Endodermal cell (in vitro differentiated cells): Measurements from ENCODE around the gene DDX28. TPM values are rescaled to one million over a fixed set of nuclear protein-coding genes. Genes with fewer than 3 reads are reported as not detected.

Experiments used
- DNase-seq: peaks from one replicate; pipeline ENCODE4 v3.0.0-alpha.2; 2017
- H3K27ac ChIP-seq: 2 replicates; pipeline ENCODE4 v1.5.1; 2013; ENCODE audit warnings: mild to moderate bottlenecking, low read depth, low read length, moderate library complexity
- H3K27me3 ChIP-seq: 2 replicates; pipeline ENCODE4 v1.6.1; 2013; ENCODE audit warnings: mild to moderate bottlenecking, low read length, moderate library complexity; ENCODE audit not compliant: insufficient read depth, control insufficient read depth, poor library complexity, severe bottlenecking
- H3K36me3 ChIP-seq: 2 replicates; pipeline ENCODE4 v1.7.0; 2013; ENCODE audit warnings: mild to moderate bottlenecking, low read length, moderate library complexity; ENCODE audit not compliant: control insufficient read depth, insufficient read depth
- H3K4me1 ChIP-seq: one replicate; pipeline ENCODE4 v1.7.0; 2013; ENCODE audit warnings: low read length; ENCODE audit not compliant: control insufficient read depth, insufficient read depth
- H3K4me3 ChIP-seq: 2 replicates; pipeline ENCODE4 v1.5.1; 2013; ENCODE audit warnings: mild to moderate bottlenecking, low read length, moderate library complexity
- H3K9ac ChIP-seq: 2 replicates; pipeline ENCODE4 v1.6.1; 2013; ENCODE audit warnings: mild to moderate bottlenecking, low read length, moderate library complexity; ENCODE audit not compliant: poor library complexity, severe bottlenecking; ENCODE audit errors: extremely low read depth
- H3K9me3 ChIP-seq: 2 replicates; pipeline ENCODE4 v1.6.1; 2013; ENCODE audit warnings: mild to moderate bottlenecking, low read length, moderate library complexity; ENCODE audit not compliant: control insufficient read depth
- H3K27ac Mint-ChIP-seq: 2 replicates; pipeline ENCODE4 v1.8.0; 2020; ENCODE audit warnings: mixed read lengths
- H3K27me3 Mint-ChIP-seq: 2 replicates; pipeline ENCODE4 v1.8.0; 2021; ENCODE audit warnings: mild to moderate bottlenecking, mixed read lengths; ENCODE audit not compliant: insufficient read depth
- H3K36me3 Mint-ChIP-seq: 2 replicates; pipeline ENCODE4 v1.8.0; 2020; ENCODE audit warnings: low read depth, mixed read lengths
- H3K4me1 Mint-ChIP-seq: 2 replicates; pipeline ENCODE4 v1.8.0; 2020; ENCODE audit warnings: mixed read lengths
- H3K4me3 Mint-ChIP-seq: 2 replicates; pipeline ENCODE4 v1.8.0; 2020; ENCODE audit warnings: mild to moderate bottlenecking, moderate library complexity, mixed read lengths
- H3K9me3 Mint-ChIP-seq: 2 replicates; pipeline ENCODE4 v1.8.0; 2020; ENCODE audit warnings: mild to moderate bottlenecking, mixed read lengths
- WGBS, 2 experiments: methylation state at CpG; one replicate each; pipeline versions ENCODE4 v1.1.5 to v1.1.7; 2013; ENCODE audit warnings: missing lambda C conversion rate in 2 of 2, mixed read lengths in 1 of 2; ENCODE audit not compliant: insufficient coverage in 1 of 2, insufficient read length in 1 of 2; 5-methylcytosine and 5-hydroxymethylcytosine counted together
- total RNA-seq, 2 donors: library from RNA; stranded (reverse); fragmentation: NEBNext Ultra II Directional in 1 of 2; extraction: Animal tissue kit (Norgen Biotek cat#: 25700) in 1 of 2; gene quantifications; 2 replicates in 1 of 2; 3 replicates in 1 of 2; pipeline ENCODE4 v1.2.1, GENCODE V29; 2021
- TF ChIP-seq, protein P1 (sequence below): fragments of 200-600 bp; sonication (generic); conservative IDR thresholded peaks from 2 replicates; pipeline ENCODE4 v1.5.0; 2021; ENCODE audit warnings: antibody characterized with exemption, mild to moderate bottlenecking

DDX28 gene
- total RNA-seq, 2 donors from 2014 or later: 12.1 to 12.3 TPM

DNA sequence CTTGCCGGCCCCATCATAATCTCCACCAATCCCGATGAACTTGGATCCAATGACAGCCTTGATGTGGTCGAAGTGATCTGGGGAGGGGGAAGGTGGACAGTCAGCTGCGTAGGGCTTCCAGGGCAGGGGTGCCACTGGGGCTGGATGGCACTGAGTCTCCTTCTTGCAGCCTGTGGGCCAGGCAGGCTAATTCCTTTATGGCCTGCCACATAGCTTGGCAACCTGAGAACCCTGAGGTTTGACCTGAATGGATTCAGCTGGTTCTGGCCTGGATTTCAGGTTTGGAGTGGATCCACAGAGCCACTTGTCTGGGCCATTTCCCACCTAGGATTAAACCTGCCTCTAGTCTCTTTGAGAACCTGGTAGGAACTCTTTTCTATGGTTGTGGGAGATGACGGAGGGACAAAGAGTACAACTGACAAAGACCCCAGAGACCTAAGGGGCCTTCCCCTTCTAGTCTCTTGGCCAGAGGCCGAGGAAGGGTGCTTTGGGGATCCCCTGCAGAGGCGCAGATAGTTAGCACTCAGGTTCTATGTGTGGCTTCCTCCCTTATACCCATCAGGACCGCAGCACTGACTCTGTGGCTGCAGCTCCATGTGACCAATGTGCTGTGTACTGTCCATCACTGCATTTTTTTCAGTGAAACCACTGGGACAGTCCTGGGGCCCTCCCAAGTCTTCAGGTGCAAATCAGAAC is 33.6 kb downstream of the DDX28 start:
- H3K36me3 Mint-ChIP-seq: no peaks in the 10 kb centered on the region
- 88 to 89% methylated on average over 4 to 8 of the region's 8 CpGs for WGBS, 2 experiments

DNA sequence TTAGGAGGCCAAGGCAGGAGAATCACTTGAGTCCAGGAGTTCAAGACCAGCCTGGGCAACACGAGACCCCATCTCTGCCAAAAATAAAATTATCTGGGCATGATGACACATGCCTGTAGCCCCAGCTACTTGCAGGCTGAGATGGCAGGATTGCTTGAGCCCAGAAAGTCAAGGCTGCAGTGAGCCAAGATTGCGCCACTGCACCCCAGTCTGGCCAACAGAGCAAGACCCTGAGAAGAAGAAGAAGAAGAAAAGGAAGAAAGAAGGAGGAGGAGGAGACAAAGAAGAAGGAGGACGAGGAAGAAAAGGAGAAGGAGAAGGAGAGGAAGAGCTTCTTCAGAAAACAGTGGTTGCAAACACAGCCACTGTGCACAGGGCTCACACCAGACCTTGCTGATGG is 34.4 kb downstream of the DDX28 start:
- Histone ChIP-seq H3K9me3 (no peaks in the 10 kb centered on the region), H3K27ac (no peak overlapping the region), H3K9ac (no peak overlapping the region), H3K4me3 (no peak overlapping the region), H3K27me3 (peaks cover 9% of the 10 kb centered on the region), H3K4me1 (no peaks in the 10 kb centered on the region), H3K36me3 (no peaks in the 10 kb centered on the region)
- Mint-ChIP-seq H3K4me3 (no peak overlapping the region), H3K36me3 (no peaks in the 10 kb centered on the region), H3K9me3 (no peaks in the 10 kb centered on the region), H3K27me3 (peaks cover 23% of the 10 kb centered on the region), H3K4me1 (no peaks in the 10 kb centered on the region), H3K27ac (no peak overlapping the region)
- no peak for DNase-seq
- 84 to 91% methylated on average over 3 of the region's 3 CpGs for WGBS, 2 experiments
- TF ChIP-seq, protein P1, sequence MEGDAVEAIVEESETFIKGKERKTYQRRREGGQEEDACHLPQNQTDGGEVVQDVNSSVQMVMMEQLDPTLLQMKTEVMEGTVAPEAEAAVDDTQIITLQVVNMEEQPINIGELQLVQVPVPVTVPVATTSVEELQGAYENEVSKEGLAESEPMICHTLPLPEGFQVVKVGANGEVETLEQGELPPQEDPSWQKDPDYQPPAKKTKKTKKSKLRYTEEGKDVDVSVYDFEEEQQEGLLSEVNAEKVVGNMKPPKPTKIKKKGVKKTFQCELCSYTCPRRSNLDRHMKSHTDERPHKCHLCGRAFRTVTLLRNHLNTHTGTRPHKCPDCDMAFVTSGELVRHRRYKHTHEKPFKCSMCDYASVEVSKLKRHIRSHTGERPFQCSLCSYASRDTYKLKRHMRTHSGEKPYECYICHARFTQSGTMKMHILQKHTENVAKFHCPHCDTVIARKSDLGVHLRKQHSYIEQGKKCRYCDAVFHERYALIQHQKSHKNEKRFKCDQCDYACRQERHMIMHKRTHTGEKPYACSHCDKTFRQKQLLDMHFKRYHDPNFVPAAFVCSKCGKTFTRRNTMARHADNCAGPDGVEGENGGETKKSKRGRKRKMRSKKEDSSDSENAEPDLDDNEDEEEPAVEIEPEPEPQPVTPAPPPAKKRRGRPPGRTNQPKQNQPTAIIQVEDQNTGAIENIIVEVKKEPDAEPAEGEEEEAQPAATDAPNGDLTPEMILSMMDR: no peak

More for the DNA sequence above, 33.6 kb downstream of the DDX28 start:
- Mint-ChIP-seq H3K4me1 (no peaks in the 10 kb centered on the region), H3K27ac (no peak overlapping the region), H3K4me3 (no peak overlapping the region), H3K27me3 (peaks cover 23% of the 10 kb centered on the region), H3K9me3 (no peaks in the 10 kb centered on the region)
- H3K36me3 ChIP-seq: no peaks in the 10 kb centered on the region
- H3K9me3 ChIP-seq: no peaks in the 10 kb centered on the region
- H3K9ac ChIP-seq: no peak overlapping the region
- H3K4me3 ChIP-seq: no peak overlapping the region
- peak; percentile 36 for DNase-seq
- H3K4me1 ChIP-seq: no peaks in the 10 kb centered on the region
- TF ChIP-seq, protein P1: no peak
- peaks cover 9% of the 10 kb centered on the region for H3K27me3 ChIP-seq
- H3K27ac ChIP-seq: no peak overlapping the region

DNA sequence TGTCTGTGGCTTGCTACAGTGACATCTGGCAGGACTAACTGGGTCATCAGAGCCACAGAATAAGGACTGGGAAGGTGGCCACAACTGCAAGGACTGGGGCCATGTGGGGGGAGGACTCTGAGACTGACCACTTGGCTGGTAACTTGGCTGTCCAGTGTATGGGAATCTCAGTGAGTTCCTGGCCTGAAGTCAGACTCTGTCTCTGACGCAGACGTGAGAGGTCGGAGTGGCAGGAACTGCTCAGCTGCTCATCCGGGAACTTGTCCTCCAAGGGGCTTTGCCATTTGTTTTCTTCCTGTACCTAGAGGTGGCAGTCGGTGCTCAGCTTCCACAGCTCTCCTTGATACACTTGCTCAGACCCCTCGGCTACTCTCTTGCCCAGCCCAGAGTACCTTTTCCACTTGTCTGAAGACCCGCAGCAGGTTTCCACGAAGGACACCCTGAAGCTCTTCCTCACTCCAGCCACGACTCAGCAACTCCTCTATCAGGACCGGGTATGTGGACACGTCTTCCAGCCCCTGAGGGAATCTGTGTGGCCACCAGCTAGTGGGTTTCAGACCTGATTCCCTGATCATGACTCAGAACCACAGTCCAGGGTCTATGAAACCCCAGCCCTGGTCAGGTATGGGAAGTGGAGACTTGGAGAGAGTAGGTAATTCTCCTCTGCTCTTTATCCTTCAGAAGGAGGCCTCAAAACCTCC is 35.4 kb downstream of the DDX28 start:
- Histone ChIP-seq H3K9ac (no peak overlapping the region), H3K36me3 (no peaks in the 10 kb centered on the region), H3K4me3 (no peak overlapping the region), H3K4me1 (no peaks in the 10 kb centered on the region), H3K27ac (no peak overlapping the region), H3K9me3 (no peaks in the 10 kb centered on the region), H3K27me3 (peaks cover 5% of the 10 kb centered on the region)
- peaks cover 27% of the 10 kb centered on the region for H3K27me3 Mint-ChIP-seq
- H3K4me3 Mint-ChIP-seq: no peak overlapping the region
- H3K9me3 Mint-ChIP-seq: peaks cover 6% of the 10 kb centered on the region
- no peak for DNase-seq
- H3K36me3 Mint-ChIP-seq: no peaks in the 10 kb centered on the region
- H3K4me1 Mint-ChIP-seq: peaks cover 3% of the 10 kb centered on the region
- TF ChIP-seq, protein P1: no peak
- WGBS, 2 experiments: 91 to 99% methylated on average over 11 of the region's 11 CpGs
- H3K27ac Mint-ChIP-seq: no peak overlapping the region
